GM13977 (cell line): ENCODE results near the gene ITIH4.

Source experiments
- DNase-seq: peaks from one replicate; pipeline ENCODE4 v3.0.0; 2012; ENCODE audit warnings: low spot score
- in situ Hi-C: fragments of 300-500 bp; cut with MboI; formaldehyde crosslinking; loops from one replicate; pipeline ENCODE4 v1.12.0; 2022; ENCODE audit warnings: low sequenced_read_pairs, low pct_unique_long_range_greater_than_20kb, mixed read lengths, inconsistent platforms; ENCODE audit not compliant: unreplicated experiment
- TF ChIP-seq, protein P1 (sequence below): IDR thresholded peaks from 2 replicates; pipeline ENCODE4 v1.5.1; 2012; ENCODE audit warnings: mild to moderate bottlenecking, control low read depth; ENCODE audit not compliant: insufficient read depth; ENCODE audit errors: extremely low read depth, missing control alignments

The ITIH4 gene

DNA sequence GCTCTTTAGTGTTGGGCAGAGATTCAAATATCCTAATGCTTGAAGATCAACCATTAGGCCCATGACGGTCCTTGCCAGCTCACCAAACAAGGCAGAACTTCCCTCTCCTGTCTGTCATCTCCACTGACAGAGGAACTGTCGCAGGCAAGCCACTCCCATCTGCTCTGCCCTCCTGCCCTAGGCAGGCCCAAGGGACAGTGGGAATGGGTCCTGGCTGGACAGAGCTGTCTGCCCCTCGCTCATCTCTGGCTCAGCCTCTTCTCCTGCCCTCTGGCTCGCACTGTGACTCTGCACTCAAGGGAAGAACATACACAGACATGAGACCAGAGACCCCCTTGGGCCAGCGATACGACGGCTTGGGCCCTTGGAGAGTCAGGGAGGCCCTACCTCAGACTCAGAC is 12.0 kb upstream of the ITIH4 start:
- TF ChIP-seq, protein P1, sequence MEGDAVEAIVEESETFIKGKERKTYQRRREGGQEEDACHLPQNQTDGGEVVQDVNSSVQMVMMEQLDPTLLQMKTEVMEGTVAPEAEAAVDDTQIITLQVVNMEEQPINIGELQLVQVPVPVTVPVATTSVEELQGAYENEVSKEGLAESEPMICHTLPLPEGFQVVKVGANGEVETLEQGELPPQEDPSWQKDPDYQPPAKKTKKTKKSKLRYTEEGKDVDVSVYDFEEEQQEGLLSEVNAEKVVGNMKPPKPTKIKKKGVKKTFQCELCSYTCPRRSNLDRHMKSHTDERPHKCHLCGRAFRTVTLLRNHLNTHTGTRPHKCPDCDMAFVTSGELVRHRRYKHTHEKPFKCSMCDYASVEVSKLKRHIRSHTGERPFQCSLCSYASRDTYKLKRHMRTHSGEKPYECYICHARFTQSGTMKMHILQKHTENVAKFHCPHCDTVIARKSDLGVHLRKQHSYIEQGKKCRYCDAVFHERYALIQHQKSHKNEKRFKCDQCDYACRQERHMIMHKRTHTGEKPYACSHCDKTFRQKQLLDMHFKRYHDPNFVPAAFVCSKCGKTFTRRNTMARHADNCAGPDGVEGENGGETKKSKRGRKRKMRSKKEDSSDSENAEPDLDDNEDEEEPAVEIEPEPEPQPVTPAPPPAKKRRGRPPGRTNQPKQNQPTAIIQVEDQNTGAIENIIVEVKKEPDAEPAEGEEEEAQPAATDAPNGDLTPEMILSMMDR: no peak
- DNase-seq: no peak
- in situ Hi-C loops: no loop called here

DNA sequence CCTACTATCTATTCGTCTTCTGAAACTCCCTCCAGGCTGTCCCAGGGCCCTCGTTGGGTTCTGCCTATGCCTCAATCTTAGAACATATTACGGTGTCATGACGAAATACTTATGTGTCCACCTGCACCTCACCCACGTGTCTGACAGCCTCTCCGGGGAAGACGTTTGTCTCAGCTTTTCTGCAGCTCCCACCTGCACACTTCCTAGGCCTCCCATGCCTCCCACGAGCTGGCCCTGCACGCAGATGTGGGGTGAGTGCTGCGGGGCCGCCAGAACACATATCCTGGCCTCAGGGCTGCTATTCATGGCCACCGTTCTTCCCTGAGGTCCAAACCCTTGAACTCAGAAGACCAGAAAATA is 11.5 kb upstream of the ITIH4 start:
- DNase-seq: no peak
- TF ChIP-seq, protein P1: no peak
- in situ Hi-C loops: no loop called here

DNA sequence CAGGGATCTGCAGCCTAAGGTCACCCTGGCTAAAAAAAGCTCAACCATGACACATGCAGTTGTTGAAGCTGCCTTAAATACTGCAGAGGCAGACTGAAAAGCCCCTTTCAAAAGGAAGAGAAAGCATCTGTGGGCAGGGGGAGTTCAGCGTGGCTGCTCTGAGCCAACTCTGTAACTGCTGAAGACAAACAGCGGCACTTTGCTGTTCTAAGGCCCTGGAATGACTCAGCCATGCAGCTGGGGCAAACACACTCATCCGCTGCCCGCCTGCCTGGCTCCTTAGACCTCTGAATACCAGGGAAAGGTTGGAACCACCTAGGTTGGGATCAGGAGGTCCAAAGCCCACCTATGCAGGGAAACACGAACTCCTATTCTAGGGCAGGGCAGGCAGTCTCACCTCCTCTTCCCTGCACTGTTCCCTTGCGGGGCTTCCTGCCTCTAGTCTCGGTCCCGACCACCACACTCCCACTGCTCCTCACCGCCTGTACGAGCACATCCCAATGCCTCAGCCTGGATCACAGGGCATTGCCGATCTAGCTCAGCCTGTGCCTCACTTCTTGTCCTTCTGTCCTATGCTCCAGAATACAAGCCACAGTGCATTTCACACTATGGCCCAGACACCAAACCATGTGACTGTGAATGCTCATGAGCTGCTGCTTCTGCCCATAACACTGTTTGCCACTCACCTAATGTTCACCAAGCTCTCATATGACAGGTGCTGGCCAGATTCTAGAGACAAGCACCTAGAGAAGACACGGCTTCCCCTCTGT is 10.9 kb upstream of the ITIH4 start:
- in situ Hi-C loops: no loop called here
- peak; percentile 55 for DNase-seq
- TF ChIP-seq, protein P1: no peak

DNA sequence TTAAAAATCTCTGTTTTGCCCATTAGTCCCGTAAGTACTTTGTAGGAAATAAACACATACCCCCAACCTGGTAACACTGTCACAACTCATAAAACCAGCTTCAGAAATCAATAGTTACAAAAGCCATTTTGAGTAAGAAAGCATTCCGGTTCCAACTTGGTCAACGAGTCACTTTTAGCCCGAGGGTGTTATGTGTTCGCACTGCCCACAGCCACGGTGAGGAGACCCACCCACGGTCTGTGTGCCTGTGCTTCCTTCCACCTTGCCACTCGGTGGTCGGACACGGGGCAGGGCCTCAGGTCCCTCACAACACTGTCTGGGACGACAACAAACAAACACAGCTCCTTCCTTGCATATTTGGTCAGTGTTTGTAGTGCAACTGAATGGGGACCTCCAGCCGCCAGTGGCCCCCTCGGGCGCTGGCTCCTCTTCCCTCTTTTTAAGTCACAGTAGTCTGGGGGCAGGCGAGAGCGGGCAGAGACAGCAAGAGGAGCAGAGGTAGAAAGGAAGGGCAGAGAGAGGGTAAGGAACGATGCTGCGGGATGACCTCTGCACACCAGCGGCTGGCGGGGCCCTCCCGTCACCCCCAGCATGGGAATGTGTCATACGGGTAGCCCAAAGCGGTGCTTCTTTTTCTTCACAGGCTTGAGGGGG is 9.5 kb upstream of the ITIH4 start:
- DNase-seq: no peak
- TF ChIP-seq, protein P1: no peak
- in situ Hi-C loops: no loop called here

DNA sequence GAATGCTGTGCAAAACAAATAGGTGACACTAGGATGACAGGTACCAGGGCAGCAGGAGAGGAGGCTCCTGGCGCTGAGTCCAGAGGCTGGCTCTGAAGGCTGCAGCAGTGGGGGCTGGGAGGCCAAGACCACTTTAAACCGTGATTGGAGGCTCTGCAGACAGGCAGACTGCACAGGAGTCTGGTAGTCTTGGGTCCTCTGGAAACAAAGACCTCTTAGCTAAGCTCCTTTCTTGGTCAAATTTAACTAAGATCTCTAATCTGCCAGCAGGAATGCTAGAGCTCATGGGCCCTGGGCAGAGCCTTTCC is 8.8 kb upstream of the ITIH4 start:
- in situ Hi-C loops: no loop called here
- no peak for DNase-seq
- TF ChIP-seq, protein P1: no peak

DNA sequence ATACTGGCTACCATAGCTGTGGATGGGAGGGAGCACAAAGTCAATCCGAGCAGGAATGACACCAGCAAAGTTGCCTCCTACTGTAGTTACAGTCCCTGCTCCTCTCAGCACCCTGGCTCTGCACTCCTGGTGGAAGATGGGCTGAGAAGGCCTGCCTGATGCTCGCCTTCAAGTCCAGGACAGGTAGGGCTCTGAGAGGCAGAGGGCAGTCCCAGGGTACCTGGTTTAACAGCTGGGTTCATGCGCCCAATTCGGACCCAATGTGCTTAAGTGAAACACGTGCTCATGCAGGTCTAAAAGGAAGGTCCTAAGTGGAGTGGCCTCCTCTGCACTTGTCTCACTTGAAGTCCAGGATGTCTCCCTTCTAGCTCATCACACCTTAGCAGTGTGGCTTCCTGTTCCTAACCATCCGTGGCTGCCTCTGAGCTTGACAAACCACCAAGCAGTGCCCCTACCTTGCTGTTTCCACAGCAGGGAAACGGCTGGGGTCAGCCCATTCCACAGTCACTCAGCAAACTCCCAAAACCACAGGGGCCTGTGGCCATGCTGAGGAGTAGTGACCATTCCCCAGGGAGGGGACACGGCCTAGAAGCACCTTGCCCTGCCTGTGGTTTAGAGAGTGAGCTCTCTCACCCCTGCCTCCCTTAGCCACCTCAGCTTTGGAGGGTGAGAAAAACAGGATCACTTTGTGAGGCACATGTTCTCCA is 8.2 kb upstream of the ITIH4 start:
- TF ChIP-seq, protein P1: no peak
- in situ Hi-C loops: no loop called here
- no peak for DNase-seq
